ENCODE data around the gene CCDC71L. TPM values are rescaled to one million over a fixed set of nuclear protein-coding genes. Genes with fewer than 3 reads are reported as not detected.

CCDC71L gene
- total and polyA plus RNA-seq, 2 donors (not counting 3 experiments of a cell fraction or from before 2014, with no cell fraction given), result 60.3 to 62.5 TPM

- DNase-seq (ENCODE audit: low read depth, low spot score) (no peak), FAIRE-seq (no peak)
- H3K9me3 ChIP-seq (replicated peaks; ENCODE audit: control insufficient read depth, insufficient read depth, low read length), result no peaks in the 10 kb centered on the region
- H4K20me1 ChIP-seq (replicated peaks; ENCODE audit: control insufficient read depth, extremely low read depth, insufficient read depth, low read length), result no peaks in the 10 kb centered on the region
- BruUV-seq (replicated peaks), result no TSS peak
- no peaks in the 10 kb centered on the region for H3K27me3 ChIP-seq (ENCODE audit: control insufficient read depth in 2 of 2, insufficient read depth in 2 of 2, low read length in 2 of 2)
- H3K27ac ChIP-seq (ENCODE audit: insufficient read depth, low read depth, low read length), result no peak overlapping the region
- H3K4me1 ChIP-seq (ENCODE audit: control insufficient read depth, extremely low read depth, insufficient read depth, low read length), result peaks cover 20% of the 10 kb centered on the region
- intact Hi-C loops (cut with micrococcal nuclease), result no loop called here
- H3K4me3 ChIP-seq (replicated peaks in 1 of 3; ENCODE audit: insufficient read depth in 1 of 3, low read depth in 1 of 3, low read length in 3 of 3), result no peak overlapping the region
- CTCF ChIA-PET, result interaction anchor here (0.7 kb wide), 1 partner anchor 98 kb away, joined by 3 read pairs; no protein-coding TSS in a partner anchor
- no peak overlapping the region for H3K9ac ChIP-seq (replicated peaks; ENCODE audit: extremely low read depth, insufficient read depth, low read length)
- TF ChIP-seq JUN (IDR thresholded peaks at IDR 0.05; ENCODE audit: borderline replicate concordance, insufficient read depth, insufficient read length, low read depth) (no peak), CTCF (IDR thresholded peaks at IDR 0.05; ENCODE audit: extremely low read depth in 1 of 2, insufficient read depth in 1 of 2, low read depth in 1 of 2, low read length in 2 of 2) (no peak), MYC (IDR thresholded peaks at IDR 0.05; ENCODE audit: low read depth, low read length) (no peak), MAX (IDR thresholded peaks at IDR 0.05; ENCODE audit: insufficient read depth, insufficient read length) (no peak), POLR2A (IDR thresholded peaks at IDR 0.05; ENCODE audit: low read depth, low read length) (no peak), POLR2AphosphoS5 (IDR thresholded peaks at IDR 0.05; ENCODE audit: insufficient read depth, low read depth, low read length) (no peak), FOS (IDR thresholded peaks at IDR 0.05; ENCODE audit: borderline replicate concordance, insufficient read depth, low read length) (no peak), EZH2 (IDR thresholded peaks at IDR 0.05; ENCODE audit: borderline replicate concordance, low read depth, low read length, severe bottlenecking) (no peak), GATA2 (IDR thresholded peaks at IDR 0.05; ENCODE audit: insufficient read depth, insufficient read length, low read depth, low read length) (no peak)
- dilution Hi-C loops (cut with MboI; ENCODE audit: extremely low pct_ligation_motif_present, low sequenced_read_pairs), result no loop called here
- H3K4me2 ChIP-seq (ENCODE audit: insufficient read depth, low read length), result no peak overlapping the region
- H3K36me3 ChIP-seq (ENCODE audit: control insufficient read depth in 2 of 2, extremely low read depth in 1 of 2, insufficient read depth in 2 of 2, low read length in 2 of 2), result no peaks in the 10 kb centered on the region
- H2AFZ ChIP-seq (ENCODE audit: low read depth, low read length), result no peak overlapping the region
- no peaks in the 10 kb centered on the region for H3K9me1 ChIP-seq (replicated peaks; ENCODE audit: control insufficient read depth, extremely low read depth, insufficient read depth, low read length)
- no peaks in the 10 kb centered on the region for H3K79me2 ChIP-seq (ENCODE audit: control insufficient read depth, insufficient read depth, low read length)
- POLR2A ChIA-PET, result no interaction called here
These were observed 23.0 kb upstream of the CCDC71L start for GRCh38 chr7:106683941-106684340.
